HepG2 (cell line): ENCODE measurements around the gene TOP1. TPM values are rescaled to one million over a fixed set of nuclear protein-coding genes. Genes with fewer than 3 reads are reported as not detected.

Experiments used
- GATA4 ChIP-seq: sonication (generic); IDR thresholded peaks from 2 replicates; pipeline ENCODE4 v1.6.1; 2016; ENCODE audit warnings: antibody characterized with exemption, low read depth, borderline replicate concordance
- HIC2 ChIP-seq: sonication (generic); formaldehyde crosslinking; IDR thresholded peaks from 2 replicates; pipeline ENCODE4 v1.9.0; 2022; ENCODE audit warnings: low read depth, missing genetic modification reagents
- HNRNPK ChIP-seq: fragments of 200-400 bp; formaldehyde crosslinking; IDR thresholded peaks from 2 replicates; pipeline ENCODE4 v1.6.1; 2018; ENCODE audit warnings: low read length, low read depth, moderate library complexity, mild to moderate bottlenecking; ENCODE audit not compliant: poor library complexity, severe bottlenecking
- NAIF1 ChIP-seq: sonication (generic); formaldehyde crosslinking; IDR thresholded peaks from 2 replicates; pipeline ENCODE4 v1.5.0; 2020; ENCODE audit warnings: mild to moderate bottlenecking, missing genetic modification reagents, borderline replicate concordance
- NBN ChIP-seq: fragments of 450-650 bp; conservative IDR thresholded peaks from 2 replicates; pipeline ENCODE4 v1.6.1; 2017
- PATZ1 ChIP-seq: sonication (generic); formaldehyde crosslinking; IDR thresholded peaks from 2 replicates; pipeline ENCODE4 v1.4.0; 2020; ENCODE audit warnings: missing genetic modification reagents
- STAG1 ChIP-seq: sonication (generic); formaldehyde crosslinking; IDR thresholded peaks from 2 replicates; pipeline ENCODE4 v1.4.0; 2020; ENCODE audit warnings: missing genetic modification reagents
- TCF7 ChIP-seq: sonication (generic); IDR thresholded peaks from 2 replicates; pipeline ENCODE4 v1.6.1; 2016; ENCODE audit warnings: antibody characterized with exemption, low read depth
- ZBTB3 ChIP-seq: sonication (generic); formaldehyde crosslinking; IDR thresholded peaks from 2 replicates; pipeline ENCODE4 v1.4.0; 2020; ENCODE audit warnings: low read depth, mild to moderate bottlenecking, moderate library complexity, missing genetic modification reagents, borderline replicate concordance
- ZNF331 ChIP-seq: sonication (generic); formaldehyde crosslinking; IDR thresholded peaks from 2 replicates; pipeline ENCODE4 v1.4.0; 2020; ENCODE audit warnings: missing genetic modification reagents
- ZNF512B ChIP-seq: sonication (generic); formaldehyde crosslinking; IDR thresholded peaks from 2 replicates; pipeline ENCODE4 v1.5.1; 2020; ENCODE audit warnings: missing genetic modification reagents, mild to moderate bottlenecking, borderline replicate concordance
- ZNF562 ChIP-seq: sonication (generic); formaldehyde crosslinking; IDR thresholded peaks from 2 replicates; pipeline ENCODE4 v1.8.0; 2022; ENCODE audit warnings: missing genetic modification reagents, borderline replicate concordance
- ZSCAN21 ChIP-seq: sonication (generic); formaldehyde crosslinking; IDR thresholded peaks from 2 replicates; pipeline ENCODE4 v1.8.0; 2022; ENCODE audit warnings: mild to moderate bottlenecking, missing genetic modification reagents, moderate library complexity, borderline replicate concordance
- polyA plus RNA-seq, 8 experiments: library from polyadenylated mRNA; depleted of rRNA in 3 of 8; stranded (reverse) in 7 of 8; unstranded in 1 of 8; fragments of >200 nt; fragmentation: Illumina TruSeq in 4 of 8; extraction: Trizol in 4 of 8; gene quantifications; 2 replicates each; pipeline versions ENCODE4 v1.2.1 to v1.2.3, GENCODE V29; 2011 to 2016; ENCODE audit warnings: low read depth in 4 of 8, missing spikeins in 1 of 8, mixed read lengths in 1 of 8; ENCODE audit not compliant: insufficient read depth in 1 of 8
- total RNA-seq, 5 experiments: library from RNA; depleted of rRNA; stranded (reverse); fragments of >200 nt; fragmentation: Illumina TruSeq; extraction: Trizol; gene quantifications; 2 replicates each; pipeline ENCODE4 v1.2.3, GENCODE V29; 2016; ENCODE audit warnings: low read depth in 1 of 5
- TF ChIP-seq, protein P1 (sequence below): sonication (generic); formaldehyde crosslinking; IDR thresholded peaks from 2 replicates; pipeline ENCODE4 v1.8.1; 2023; ENCODE audit warnings: missing genetic modification reagents, inconsistent platforms, borderline replicate concordance
- TF ChIP-seq, protein P2 (sequence below): sonication (generic); formaldehyde crosslinking; IDR thresholded peaks from 2 replicates; pipeline ENCODE4 v1.5.1; 2020; ENCODE audit warnings: mild to moderate bottlenecking, moderate library complexity, missing genetic modification reagents
- TF ChIP-seq, protein P3 (sequence below): sonication (generic); formaldehyde crosslinking; conservative IDR thresholded peaks from 2 replicates; pipeline ENCODE4 v1.8.0; 2022; ENCODE audit warnings: low read depth, missing genetic modification reagents

Gene TOP1
- total and polyA plus RNA-seq, 2 of the 13 experiments (the other 11 are each of a cell fraction or from before 2014, with no cell fraction given), result 10.2 to 19.4 TPM

GRCh38 chr20:41028359-41029149 lies at the start of gene TOP1 (continued):
- TF ChIP-seq, protein P1, sequence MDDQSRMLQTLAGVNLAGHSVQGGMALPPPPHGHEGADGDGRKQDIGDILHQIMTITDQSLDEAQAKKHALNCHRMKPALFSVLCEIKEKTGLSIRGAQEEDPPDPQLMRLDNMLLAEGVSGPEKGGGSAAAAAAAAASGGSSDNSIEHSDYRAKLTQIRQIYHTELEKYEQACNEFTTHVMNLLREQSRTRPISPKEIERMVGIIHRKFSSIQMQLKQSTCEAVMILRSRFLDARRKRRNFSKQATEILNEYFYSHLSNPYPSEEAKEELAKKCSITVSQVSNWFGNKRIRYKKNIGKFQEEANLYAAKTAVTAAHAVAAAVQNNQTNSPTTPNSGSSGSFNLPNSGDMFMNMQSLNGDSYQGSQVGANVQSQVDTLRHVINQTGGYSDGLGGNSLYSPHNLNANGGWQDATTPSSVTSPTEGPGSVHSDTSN (CRISPR knock-in tag), result peak; percentile 60; the same call in 1 of the 2 replicates
- TF ChIP-seq, protein P2, sequence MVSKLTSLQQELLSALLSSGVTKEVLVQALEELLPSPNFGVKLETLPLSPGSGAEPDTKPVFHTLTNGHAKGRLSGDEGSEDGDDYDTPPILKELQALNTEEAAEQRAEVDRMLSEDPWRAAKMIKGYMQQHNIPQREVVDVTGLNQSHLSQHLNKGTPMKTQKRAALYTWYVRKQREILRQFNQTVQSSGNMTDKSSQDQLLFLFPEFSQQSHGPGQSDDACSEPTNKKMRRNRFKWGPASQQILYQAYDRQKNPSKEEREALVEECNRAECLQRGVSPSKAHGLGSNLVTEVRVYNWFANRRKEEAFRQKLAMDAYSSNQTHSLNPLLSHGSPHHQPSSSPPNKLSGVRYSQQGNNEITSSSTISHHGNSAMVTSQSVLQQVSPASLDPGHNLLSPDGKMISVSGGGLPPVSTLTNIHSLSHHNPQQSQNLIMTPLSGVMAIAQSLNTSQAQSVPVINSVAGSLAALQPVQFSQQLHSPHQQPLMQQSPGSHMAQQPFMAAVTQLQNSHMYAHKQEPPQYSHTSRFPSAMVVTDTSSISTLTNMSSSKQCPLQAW, result peak; percentile 94
- TF ChIP-seq PATZ1 (peak; percentile 58; the same call in 1 of the 2 replicates), TCF7 (peak; percentile 10; the same call in 1 of the 2 replicates), HNRNPK (peak; percentile 46), ZNF562 (CRISPR knock-in tag) (no peak), ZNF331 (CRISPR knock-in tag) (peak; percentile 47; the same call in 1 of the 2 replicates), NBN (no peak), STAG1 (no peak), ZBTB3 (CRISPR knock-in tag) (peak; percentile 70; the same call in 1 of the 2 replicates), GATA4 (peak; percentile 90), NAIF1 (CRISPR knock-in tag) (no peak), ZSCAN21 (CRISPR knock-in tag) (peak; percentile 86; the same call in 1 of the 2 replicates), HIC2 (CRISPR knock-in tag) (0 out of 2 replicates have a peak, but pooled peaks have one; percentile 15), ZNF512B (CRISPR knock-in tag) (no peak)
- TF ChIP-seq, protein P3, sequence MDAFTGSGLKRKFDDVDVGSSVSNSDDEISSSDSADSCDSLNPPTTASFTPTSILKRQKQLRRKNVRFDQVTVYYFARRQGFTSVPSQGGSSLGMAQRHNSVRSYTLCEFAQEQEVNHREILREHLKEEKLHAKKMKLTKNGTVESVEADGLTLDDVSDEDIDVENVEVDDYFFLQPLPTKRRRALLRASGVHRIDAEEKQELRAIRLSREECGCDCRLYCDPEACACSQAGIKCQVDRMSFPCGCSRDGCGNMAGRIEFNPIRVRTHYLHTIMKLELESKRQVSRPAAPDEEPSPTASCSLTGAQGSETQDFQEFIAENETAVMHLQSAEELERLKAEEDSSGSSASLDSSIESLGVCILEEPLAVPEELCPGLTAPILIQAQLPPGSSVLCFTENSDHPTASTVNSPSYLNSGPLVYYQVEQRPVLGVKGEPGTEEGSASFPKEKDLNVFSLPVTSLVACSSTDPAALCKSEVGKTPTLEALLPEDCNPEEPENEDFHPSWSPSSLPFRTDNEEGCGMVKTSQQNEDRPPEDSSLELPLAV (CRISPR knock-in tag), result no peak
